PC-9 (cell line): ENCODE results near the gene SHROOM3.

Source experiments
- CTCF ChIP-seq: fragments of 200-600 bp; sonication (generic); conservative IDR thresholded peaks from 2 replicates; pipeline ENCODE4 v1.6.1; 2017; ENCODE audit warnings: mixed run types, antibody characterized with exemption, mild to moderate bottlenecking, moderate library complexity
- EZH2 ChIP-seq: fragments of 200-600 bp; sonication (generic); IDR thresholded peaks from 2 replicates; pipeline ENCODE4 v1.8.0; 2017; ENCODE audit warnings: antibody characterized with exemption, low read depth

- TF ChIP-seq CTCF = no peak
- TF ChIP-seq EZH2 = no peak
Observed at GRCh38 chr4:76809594-76810305, 374.7 kb downstream of the SHROOM3 start.
